HEK293 (cell line): ENCODE measurements around the gene SLC18A3.

Experiments
- CTCF ChIA-PET: fragments of 350-600 bp; formaldehyde crosslinking; extraction: SDS; loops from one replicate; lab custom pipeline; 2021; ENCODE audit warnings: antibody characterized with exemption; lab: Yijun Ruan, JAX
- POLR2A ChIA-PET: fragments of 300-600 bp; formaldehyde crosslinking; extraction: SDS; loops from one replicate; lab custom pipeline; 2020; ENCODE audit warnings: antibody characterized with exemption, inconsistent platforms; lab: Yijun Ruan, JAX
- H3K27ac ChIP-seq: fragments of 200-500 bp; sonication (Bioruptor generic); 2 replicates; pipeline ENCODE4 v1.5.1; 2014; ENCODE audit warnings: low read depth, low read length, control low read depth, inconsistent platforms; ENCODE audit errors: extremely low read depth
- H3K36me3 ChIP-seq, 2 experiments: fragments of 200-500 bp in 1 of 2; sonication (Bioruptor generic) in 1 of 2; 1 replicate in 1 of 2; 2 replicates in 1 of 2; pipeline ENCODE4 v1.5.1; 2014 to 2017; ENCODE audit warnings: inconsistent platforms in 2 of 2, low read length in 2 of 2; ENCODE audit not compliant: control insufficient read depth in 2 of 2, insufficient read depth in 1 of 2
- H3K4me1 ChIP-seq: fragments of 200-500 bp; sonication (Bioruptor generic); 2 replicates; pipeline ENCODE4 v1.5.1; 2014; ENCODE audit warnings: mild to moderate bottlenecking, low read length, inconsistent platforms; ENCODE audit not compliant: control insufficient read depth, insufficient read depth
- H3K4me3 ChIP-seq: 2 replicates; pipeline ENCODE4 v1.5.1; 2011; ENCODE audit warnings: low read depth, mild to moderate bottlenecking, control low read depth, low read length, moderate library complexity
- H3K9me3 ChIP-seq: fragments of 200-500 bp; sonication (Bioruptor generic); 2 replicates; pipeline ENCODE4 v1.5.1; 2014; ENCODE audit warnings: low read depth, low read length, inconsistent platforms; ENCODE audit not compliant: control insufficient read depth, insufficient read depth
- EGR2 ChIP-seq: fragments of 450-650 bp; formaldehyde crosslinking; IDR thresholded peaks from 2 replicates; pipeline ENCODE4 v1.5.1; 2016; ENCODE audit warnings: low read depth, missing biosample characterization, missing genetic modification characterization
- INSM2 ChIP-seq: fragments of 450-650 bp; formaldehyde crosslinking; IDR thresholded peaks from 2 replicates; pipeline ENCODE4 v1.5.1; 2016; ENCODE audit warnings: missing biosample characterization, missing genetic modification characterization
- SETDB1 ChIP-seq: IDR thresholded peaks from one replicate; pipeline ENCODE4 v1.6.1; 2017; ENCODE audit warnings: mild to moderate bottlenecking, low read length, moderate library complexity, mixed read lengths; ENCODE audit not compliant: insufficient read length
- SP2 ChIP-seq: fragments of 450-650 bp; formaldehyde crosslinking; IDR thresholded peaks from 2 replicates; pipeline ENCODE4 v1.5.1; 2016; ENCODE audit warnings: missing biosample characterization, missing genetic modification characterization
- YY2 ChIP-seq: fragments of 450-650 bp; formaldehyde crosslinking; IDR thresholded peaks from 2 replicates; pipeline ENCODE4 v1.5.1; 2016; ENCODE audit warnings: missing biosample characterization, missing genetic modification characterization
- ZFP37 ChIP-seq: fragments of 450-650 bp; formaldehyde crosslinking; IDR thresholded peaks from 2 replicates; pipeline ENCODE4 v1.5.1; 2016; ENCODE audit warnings: missing biosample characterization, missing genetic modification characterization
- ZNF114 ChIP-seq: fragments of 450-650 bp; formaldehyde crosslinking; IDR thresholded peaks from 2 replicates; pipeline ENCODE4 v1.5.0; 2017; ENCODE audit warnings: missing biosample characterization, missing genetic modification characterization
- ZNF157 ChIP-seq: fragments of 450-650 bp; formaldehyde crosslinking; IDR thresholded peaks from 2 replicates; pipeline ENCODE4 v1.5.1; 2016; ENCODE audit warnings: missing biosample characterization, missing genetic modification characterization
- ZNF184 ChIP-seq: fragments of 450-650 bp; IDR thresholded peaks from 2 replicates; pipeline ENCODE4 v1.5.1; 2018; ENCODE audit warnings: missing biosample characterization, mild to moderate bottlenecking, missing genetic modification characterization
- ZNF211 ChIP-seq: fragments of 450-650 bp; formaldehyde crosslinking; IDR thresholded peaks from 2 replicates; pipeline ENCODE4 v1.5.1; 2016; ENCODE audit warnings: low read depth, missing biosample characterization, missing genetic modification characterization
- ZNF350 ChIP-seq: fragments of 450-650 bp; formaldehyde crosslinking; IDR thresholded peaks from 2 replicates; pipeline ENCODE4 v1.5.0; 2017; ENCODE audit warnings: missing biosample characterization, mild to moderate bottlenecking, missing genetic modification characterization
- ZNF423 ChIP-seq: fragments of 450-650 bp; formaldehyde crosslinking; IDR thresholded peaks from 2 replicates; pipeline ENCODE4 v1.5.1; 2016; ENCODE audit warnings: missing biosample characterization, missing genetic modification characterization
- ZNF473 ChIP-seq: fragments of 450-650 bp; formaldehyde crosslinking; IDR thresholded peaks from 2 replicates; pipeline ENCODE4 v1.5.1; 2017; ENCODE audit warnings: missing biosample characterization, missing genetic modification characterization
- ZNF610 ChIP-seq: fragments of 450-650 bp; formaldehyde crosslinking; IDR thresholded peaks from 2 replicates; pipeline ENCODE4 v1.5.1; 2016; ENCODE audit warnings: missing biosample characterization, missing genetic modification characterization, borderline replicate concordance
- ZNF623 ChIP-seq: fragments of 450-650 bp; formaldehyde crosslinking; IDR thresholded peaks from 2 replicates; pipeline ENCODE4 v1.5.1; 2016; ENCODE audit warnings: missing biosample characterization, missing genetic modification characterization
- ZNF776 ChIP-seq: fragments of 450-650 bp; formaldehyde crosslinking; IDR thresholded peaks from 2 replicates; pipeline ENCODE4 v1.5.0; 2017; ENCODE audit warnings: missing biosample characterization, missing genetic modification characterization, borderline replicate concordance
- ZNF837 ChIP-seq: fragments of 450-650 bp; formaldehyde crosslinking; IDR thresholded peaks from 2 replicates; pipeline ENCODE4 v1.5.1; 2016; ENCODE audit warnings: missing biosample characterization, missing genetic modification characterization
- ZSCAN30 ChIP-seq: fragments of 450-650 bp; IDR thresholded peaks from 2 replicates; pipeline ENCODE4 v1.5.1; 2018; ENCODE audit warnings: missing biosample characterization, mild to moderate bottlenecking, missing genetic modification characterization, moderate library complexity
- TF ChIP-seq, protein P1 (sequence below): fragments of 450-650 bp; IDR thresholded peaks from 2 replicates; pipeline ENCODE4 v1.5.1; 2018; ENCODE audit warnings: missing biosample characterization, mild to moderate bottlenecking, missing genetic modification characterization
- TF ChIP-seq, protein P2 (sequence below): fragments of 450-650 bp; formaldehyde crosslinking; IDR thresholded peaks from 2 replicates; pipeline ENCODE4 v1.5.1; 2016; ENCODE audit warnings: missing biosample characterization, missing genetic modification characterization
- TF ChIP-seq, protein P3 (sequence below): sonication (generic); formaldehyde crosslinking; IDR thresholded peaks from 2 replicates; pipeline ENCODE4 v1.8.1; 2022; ENCODE audit warnings: mild to moderate bottlenecking, moderate library complexity, missing genetic modification reagents

Gene SLC18A3

DNA sequence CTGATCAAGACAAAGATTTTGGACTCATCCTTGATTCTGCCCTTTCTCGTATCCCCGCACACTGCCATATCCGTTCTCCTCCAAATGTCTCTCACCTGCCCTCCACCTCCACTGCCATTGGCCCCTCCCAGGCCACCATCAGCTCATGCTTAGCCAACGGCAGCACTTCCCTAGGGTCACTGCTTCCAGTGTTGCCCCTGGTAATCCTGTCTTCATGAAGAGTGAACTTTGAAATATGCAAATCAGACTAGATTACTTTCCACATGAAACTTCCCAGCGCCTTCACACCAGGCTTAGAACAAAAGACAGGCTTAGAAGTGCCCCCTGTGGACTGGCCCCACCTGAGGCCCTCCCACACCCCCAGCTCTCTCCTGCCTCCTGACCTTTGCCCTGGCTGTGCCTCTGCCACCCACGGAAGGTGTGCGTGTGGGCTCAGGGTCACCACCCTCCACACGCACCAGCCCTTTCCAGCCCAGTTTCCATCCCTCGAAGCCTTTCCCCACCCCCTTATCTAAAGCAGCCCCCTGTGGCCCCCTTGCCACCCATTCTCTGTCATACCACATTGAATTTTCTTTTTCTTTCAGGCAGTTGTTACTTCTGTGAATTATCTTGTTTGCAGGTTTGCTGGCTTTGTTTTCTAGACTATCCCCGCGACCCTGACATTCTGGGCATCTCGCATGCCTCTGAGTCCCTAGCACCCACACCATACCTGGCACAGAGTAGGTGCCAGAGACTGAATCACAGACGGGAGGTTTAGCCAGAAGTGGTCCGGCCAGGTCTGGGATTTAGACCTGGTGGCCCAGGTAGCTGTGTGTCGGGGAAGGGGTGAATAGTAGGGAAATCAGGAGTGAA is 42.5 kb downstream of the SLC18A3 start:
- POLR2A ChIA-PET, result no interaction called here
- no peaks in the 10 kb centered on the region for H3K36me3 ChIP-seq
- H3K4me1 ChIP-seq, result no peaks in the 10 kb centered on the region
- CTCF ChIA-PET, result interaction anchor here (0.6 to 0.8 kb wide), 2 partner anchors 20 to 58 kb away, joined by 3 read pairs; no protein-coding TSS in a partner anchor
- H3K9me3 ChIP-seq, result no peaks in the 10 kb centered on the region
- H3K27ac ChIP-seq, result no peak overlapping the region
- TF ChIP-seq EGR2, result peak; percentile 45; the same call in 1 of the 2 replicates
- no peak for TF ChIP-seq ZNF776 (tag by site-specific recombination)
- no peak for TF ChIP-seq ZNF184 (tag by site-specific recombination)
- TF ChIP-seq ZFP37 (tag by site-specific recombination), result no peak
- TF ChIP-seq, protein P1, sequence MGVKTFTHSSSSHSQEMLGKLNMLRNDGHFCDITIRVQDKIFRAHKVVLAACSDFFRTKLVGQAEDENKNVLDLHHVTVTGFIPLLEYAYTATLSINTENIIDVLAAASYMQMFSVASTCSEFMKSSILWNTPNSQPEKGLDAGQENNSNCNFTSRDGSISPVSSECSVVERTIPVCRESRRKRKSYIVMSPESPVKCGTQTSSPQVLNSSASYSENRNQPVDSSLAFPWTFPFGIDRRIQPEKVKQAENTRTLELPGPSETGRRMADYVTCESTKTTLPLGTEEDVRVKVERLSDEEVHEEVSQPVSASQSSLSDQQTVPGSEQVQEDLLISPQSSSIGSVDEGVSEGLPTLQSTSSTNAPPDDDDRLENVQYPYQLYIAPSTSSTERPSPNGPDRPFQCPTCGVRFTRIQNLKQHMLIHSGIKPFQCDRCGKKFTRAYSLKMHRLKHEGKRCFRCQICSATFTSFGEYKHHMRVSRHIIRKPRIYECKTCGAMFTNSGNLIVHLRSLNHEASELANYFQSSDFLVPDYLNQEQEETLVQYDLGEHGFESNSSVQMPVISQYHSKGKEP (tag by site-specific recombination), result no peak
- TF ChIP-seq INSM2 (tag by site-specific recombination), result no peak
- no peak for TF ChIP-seq YY2 (tag by site-specific recombination)
- no peak overlapping the region for H3K4me3 ChIP-seq

DNA sequence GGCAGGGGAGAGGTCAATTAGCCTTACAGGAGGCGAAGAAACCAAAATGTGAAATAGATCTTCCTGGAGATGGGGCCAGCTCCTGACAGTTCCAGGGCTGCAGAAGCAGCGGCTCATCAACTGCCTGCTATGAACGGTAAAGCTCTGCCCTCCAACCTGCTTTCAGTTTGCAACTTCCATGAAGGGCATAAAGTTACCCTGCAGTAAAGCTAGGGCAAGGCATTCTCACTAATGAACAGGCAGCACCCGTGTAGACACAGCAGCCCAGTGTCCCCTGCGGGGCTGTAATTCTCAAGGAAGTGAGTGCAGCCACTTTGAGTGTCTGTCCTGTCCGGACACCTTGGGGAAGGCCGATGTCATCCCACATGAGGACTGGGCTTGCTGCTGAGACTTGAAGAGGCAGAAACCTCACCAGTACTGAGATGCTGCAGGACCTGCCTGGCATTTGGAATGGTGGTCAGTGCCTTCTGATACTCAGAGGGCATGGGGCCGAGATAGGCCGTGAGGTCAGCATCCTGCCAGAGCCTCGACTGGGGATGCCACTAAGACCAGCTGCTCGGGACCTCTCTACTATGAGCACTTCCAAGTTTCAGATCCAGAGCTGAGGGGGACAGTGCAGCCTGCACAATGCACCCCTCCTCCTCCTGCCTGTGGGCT is 43.3 kb downstream of the SLC18A3 start:
- CTCF ChIA-PET, result interaction anchor here (0.6 kb wide), 1 partner anchor 19 kb away, joined by 3 read pairs; no protein-coding TSS in a partner anchor
- TF ChIP-seq ZSCAN30 (tag by site-specific recombination) (no peak), ZNF623 (no peak), SETDB1 (no peak)
- POLR2A ChIA-PET, result no interaction called here

GRCh38 chr10:49654036-49654693 is 44.1 kb downstream of the SLC18A3 start:
- H3K36me3 ChIP-seq, result no peaks in the 10 kb centered on the region
- H3K4me3 ChIP-seq, result no peak overlapping the region
- no peak overlapping the region for H3K27ac ChIP-seq
- no peaks in the 10 kb centered on the region for H3K4me1 ChIP-seq
- no peaks in the 10 kb centered on the region for H3K9me3 ChIP-seq
- ChIA-PET POLR2A (no interaction called here), CTCF (no interaction called here)
- TF ChIP-seq SP2 (tag by site-specific recombination), result no peak
- TF ChIP-seq, protein P2, sequence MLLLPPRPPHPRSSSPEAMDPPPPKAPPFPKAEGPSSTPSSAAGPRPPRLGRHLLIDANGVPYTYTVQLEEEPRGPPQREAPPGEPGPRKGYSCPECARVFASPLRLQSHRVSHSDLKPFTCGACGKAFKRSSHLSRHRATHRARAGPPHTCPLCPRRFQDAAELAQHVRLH (tag by site-specific recombination), result no peak
- TF ChIP-seq ZNF837, result no peak
- TF ChIP-seq ZNF473, result no peak
- no peak for TF ChIP-seq ZNF157 (tag by site-specific recombination)
- TF ChIP-seq, protein P3, sequence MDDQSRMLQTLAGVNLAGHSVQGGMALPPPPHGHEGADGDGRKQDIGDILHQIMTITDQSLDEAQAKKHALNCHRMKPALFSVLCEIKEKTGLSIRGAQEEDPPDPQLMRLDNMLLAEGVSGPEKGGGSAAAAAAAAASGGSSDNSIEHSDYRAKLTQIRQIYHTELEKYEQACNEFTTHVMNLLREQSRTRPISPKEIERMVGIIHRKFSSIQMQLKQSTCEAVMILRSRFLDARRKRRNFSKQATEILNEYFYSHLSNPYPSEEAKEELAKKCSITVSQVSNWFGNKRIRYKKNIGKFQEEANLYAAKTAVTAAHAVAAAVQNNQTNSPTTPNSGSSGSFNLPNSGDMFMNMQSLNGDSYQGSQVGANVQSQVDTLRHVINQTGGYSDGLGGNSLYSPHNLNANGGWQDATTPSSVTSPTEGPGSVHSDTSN (CRISPR knock-in tag), result no peak
- TF ChIP-seq EGR2, result no peak
- TF ChIP-seq ZNF211 (tag by site-specific recombination), result no peak
- TF ChIP-seq ZNF114, result no peak
- no peak for TF ChIP-seq ZNF350 (tag by site-specific recombination)
- TF ChIP-seq ZNF423 (tag by site-specific recombination), result no peak
- TF ChIP-seq ZNF610 (tag by site-specific recombination), result no peak

More for the DNA sequence above, 43.3 kb downstream of the SLC18A3 start:
- Histone ChIP-seq H3K36me3 (no peaks in the 10 kb centered on the region), H3K4me1 (no peaks in the 10 kb centered on the region), H3K27ac (no peak overlapping the region), H3K9me3 (no peaks in the 10 kb centered on the region), H3K4me3 (no peak overlapping the region)
